Upper lobe of left lung (tissue), 6 donors: Measurements from ENCODE around the gene DGKB. TPM values are rescaled to one million over a fixed set of nuclear protein-coding genes. Genes with fewer than 3 reads are reported as not detected.

Experiments used
- ATAC-seq, 2 donors: fragments of 200-7000 bp; cut with Tn5 transposase; one replicate each; pipeline ENCODE4 v1.9.1; 2022; ENCODE audit warnings: mild to moderate bottlenecking in 2 of 2, moderate library complexity in 2 of 2; ENCODE audit not compliant: low FRiP score in 2 of 2
- DNase-seq, 2 donors: peaks; one replicate each; pipeline ENCODE4 v3.0.0-alpha.2; 2019 to 2020
- H3K27ac ChIP-seq, 4 donors: fragments of 200-600 bp; sonication (generic); one replicate each; pipeline ENCODE4 v1.5.1; 2016 to 2019
- H3K27me3 ChIP-seq, 4 donors: fragments of 200-600 bp; sonication (generic); one replicate each; pipeline ENCODE4 v1.5.1; 2017 to 2019
- H3K36me3 ChIP-seq, 4 donors: fragments of 200-600 bp; sonication (generic); one replicate each; pipeline ENCODE4 v1.5.1; 2016 to 2019
- H3K4me1 ChIP-seq, 4 donors: fragments of 200-600 bp; sonication (generic); one replicate each; pipeline ENCODE4 v1.5.1; 2018 to 2019
- H3K4me3 ChIP-seq, 4 donors: fragments of 200-600 bp; sonication (generic); one replicate each; pipeline ENCODE4 v1.5.1; 2017 to 2019; ENCODE audit warnings: mild to moderate bottlenecking in 2 of 4, moderate library complexity in 1 of 4
- H3K9me3 ChIP-seq, 4 donors: fragments of 200-600 bp; sonication (generic); one replicate each; pipeline ENCODE4 v1.5.1; 2018 to 2019
- CTCF ChIP-seq, 6 experiments: fragments of 450-650 bp in 4 of 6; fragments of 200-600 bp in 2 of 6; sonication (generic) in 2 of 6; IDR thresholded peaks; one replicate each; pipeline ENCODE4 v1.5.1; 2016 to 2019; ENCODE audit warnings: antibody characterized with exemption in 6 of 6
- EP300 ChIP-seq, 4 donors: sonication (generic); formaldehyde crosslinking; IDR thresholded peaks; one replicate each; pipeline ENCODE4 v1.5.1; 2017; ENCODE audit warnings: antibody characterized with exemption in 4 of 4, control low read depth in 2 of 4
- POLR2A ChIP-seq, 4 donors: fragments of 450-650 bp; IDR thresholded peaks; one replicate each; pipeline ENCODE4 v1.5.1; 2016 to 2017; ENCODE audit warnings: antibody characterized with exemption in 4 of 4, mild to moderate bottlenecking in 2 of 4
- POLR2AphosphoS5 ChIP-seq, 2 donors: sonication (generic); formaldehyde crosslinking; IDR thresholded peaks; one replicate each; pipeline ENCODE4 v1.5.1; 2017; ENCODE audit warnings: antibody characterized with exemption in 2 of 2
- WGBS, 2 donors: methylation state at CpG; one replicate each; pipeline ENCODE4 v1.1.5; 2017 to 2018; 5-methylcytosine and 5-hydroxymethylcytosine counted together
- total RNA-seq, 6 donors: library from RNA; depleted of rRNA in 4 of 6; stranded (reverse); fragments of >200 nt in 4 of 6; gene quantifications; one replicate each; pipeline versions ENCODE4 v1.1.0 to v1.2.1, GENCODE V29; 2016 to 2021
- donor health status: DM: no; HTN: no; CAD: no; lungs with moderate emphysema.
- donor health status: DM: no; HTN: yes; CAD: no; lungs with severe emphysema.

Gene DGKB
- total RNA-seq, 6 donors from 2014 or later = 0.09 to 0.30 (median 0.30) TPM; not detected in 3

- no peak for DNase-seq
- Histone ChIP-seq H3K27ac (no peak overlapping the region), H3K36me3 (no peaks in the 10 kb centered on the region), H3K4me3 (no peak overlapping the region), H3K4me1 (no peaks in the 10 kb centered on the region), H3K27me3 (no peaks in the 10 kb centered on the region), H3K9me3 (no peaks in the 10 kb centered on the region)
- ATAC-seq = no peak
- no peak for TF ChIP-seq EP300 (IDR thresholded peaks at IDR 0.05)
- TF ChIP-seq POLR2AphosphoS5 (IDR thresholded peaks at IDR 0.05) = no peak
- no peak for TF ChIP-seq POLR2A (IDR thresholded peaks at IDR 0.05)
- TF ChIP-seq CTCF (IDR thresholded peaks at IDR 0.05) = no peak
- 69 to 75% methylated on average over 2 of the region's 2 CpGs for WGBS, 2 donors
These were observed 609.1 kb downstream of the DGKB start for GRCh38 chr7:14293434-14293833.

- no peak for ATAC-seq
- DNase-seq = no peak
- no peaks in the 10 kb centered on the region for H3K27me3 ChIP-seq
- no peak overlapping the region for H3K27ac ChIP-seq
- no peaks in the 10 kb centered on the region for H3K36me3 ChIP-seq
- H3K4me1 ChIP-seq = no peaks in the 10 kb centered on the region
- no peaks in the 10 kb centered on the region for H3K9me3 ChIP-seq
- TF ChIP-seq POLR2A (IDR thresholded peaks at IDR 0.05) (no peak), EP300 (IDR thresholded peaks at IDR 0.05) (no peak)
- no peak overlapping the region for H3K4me3 ChIP-seq
These were observed 609.8 kb downstream of the DGKB start for GRCh38 chr7:14292737-14293136.

- H3K27ac ChIP-seq = no peak overlapping the region
- ATAC-seq (no peak), DNase-seq (no peak)
- no peaks in the 10 kb centered on the region for H3K4me1 ChIP-seq
- no peaks in the 10 kb centered on the region for H3K9me3 ChIP-seq
- H3K36me3 ChIP-seq = no peaks in the 10 kb centered on the region
- H3K27me3 ChIP-seq = no peaks in the 10 kb centered on the region
- TF ChIP-seq POLR2A (IDR thresholded peaks at IDR 0.05) (no peak), EP300 (IDR thresholded peaks at IDR 0.05) (no peak), CTCF (IDR thresholded peaks at IDR 0.05) (no peak), POLR2AphosphoS5 (IDR thresholded peaks at IDR 0.05) (no peak)
- no peak overlapping the region for H3K4me3 ChIP-seq
These were observed 612.6 kb downstream of the DGKB start for GRCh38 chr7:14289957-14290356.

- no peak for TF ChIP-seq POLR2AphosphoS5 (IDR thresholded peaks at IDR 0.05)
- no peak for TF ChIP-seq EP300 (IDR thresholded peaks at IDR 0.05)
- TF ChIP-seq CTCF (IDR thresholded peaks at IDR 0.05) = no peak
- no peak for TF ChIP-seq POLR2A (IDR thresholded peaks at IDR 0.05)
- no peak overlapping the region for H3K4me3 ChIP-seq
- DNase-seq (no peak), ATAC-seq (no peak)
- no peaks in the 10 kb centered on the region for H3K4me1 ChIP-seq
- H3K27me3 ChIP-seq = no peaks in the 10 kb centered on the region
- no peaks in the 10 kb centered on the region for H3K9me3 ChIP-seq
- no peak overlapping the region for H3K27ac ChIP-seq
- WGBS, 2 donors = 40 to 51% methylated on average over 3 of the region's 3 CpGs
- H3K36me3 ChIP-seq = no peaks in the 10 kb centered on the region
These were observed 613.9 kb downstream of the DGKB start for GRCh38 chr7:14288701-14289100.

GRCh38 chr7:14287398-14287797 lies 615.2 kb downstream of the DGKB start:
- no peaks in the 10 kb centered on the region for H3K27me3 ChIP-seq
- ATAC-seq (no peak), DNase-seq (no peak)
- no peaks in the 10 kb centered on the region for H3K4me1 ChIP-seq
- TF ChIP-seq POLR2AphosphoS5 (IDR thresholded peaks at IDR 0.05) (no peak), POLR2A (IDR thresholded peaks at IDR 0.05) (no peak), CTCF (IDR thresholded peaks at IDR 0.05) (no peak), EP300 (IDR thresholded peaks at IDR 0.05) (no peak)
- 88 to 93% methylated on average over 2 of the region's 2 CpGs for WGBS, 2 donors
- H3K27ac ChIP-seq = no peak overlapping the region
- H3K4me3 ChIP-seq = no peak overlapping the region
- no peaks in the 10 kb centered on the region for H3K36me3 ChIP-seq
- no peaks in the 10 kb centered on the region for H3K9me3 ChIP-seq
